Right renal pelvis (tissue), 4 donors: ENCODE results near the gene FIBP. TPM values are rescaled to one million over a fixed set of nuclear protein-coding genes. Genes with fewer than 3 reads are reported as not detected.

Experiments used
- DNase-seq, 4 donors: peaks; one replicate each; pipeline ENCODE4 v3.0.0-alpha.2; 2013; ENCODE audit warnings: low read depth in 4 of 4, low spot score in 3 of 4, missing footprints in 1 of 4
- polyA plus RNA-seq, 4 donors: library from polyadenylated mRNA; unstranded; fragments of 120-200 nt; gene quantifications; one replicate each; pipeline ENCODE4 v1.2.1, GENCODE V29; 2013; ENCODE audit not compliant: insufficient read length in 4 of 4

Gene FIBP
- polyA plus RNA-seq, 4 donors: 90.9 to 107 (median 100) TPM

DNA sequence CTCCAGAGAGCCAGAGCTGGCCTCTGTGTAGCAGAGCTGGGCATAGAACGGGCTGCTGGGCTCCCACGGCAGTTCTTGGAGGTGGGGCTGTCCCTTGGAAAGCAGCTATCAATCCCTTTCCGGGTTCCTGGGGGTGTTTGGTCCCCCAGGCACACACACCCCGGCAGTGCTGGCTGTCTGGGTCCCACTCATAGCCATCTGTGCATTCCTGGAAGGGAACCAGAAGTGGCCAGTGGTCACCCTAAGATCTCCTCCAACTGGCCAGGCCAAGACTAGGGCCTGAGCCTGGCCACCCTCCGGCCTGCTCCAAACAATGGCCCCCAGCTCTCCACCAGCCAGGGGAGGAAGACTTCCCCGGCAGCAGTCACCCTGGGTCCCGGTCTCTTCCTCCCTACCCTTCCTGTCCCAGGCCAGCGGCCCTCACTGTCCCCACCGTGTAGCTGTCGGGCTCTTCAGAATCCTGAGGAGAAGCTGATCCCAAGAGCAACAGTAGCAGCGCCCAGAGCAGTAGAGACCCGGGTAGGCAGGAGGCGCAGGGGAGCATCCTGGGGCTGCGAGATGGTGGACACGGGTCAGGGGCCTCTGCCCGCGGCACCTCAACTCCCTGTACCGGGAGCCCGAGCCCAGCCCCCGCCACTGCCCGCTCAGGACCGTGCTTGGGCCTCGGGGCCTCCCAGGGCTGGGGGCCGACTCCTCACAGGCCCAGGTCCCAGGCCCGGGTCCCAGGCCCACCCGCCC, 16.3 kb downstream of the FIBP start:
- no peak for DNase-seq

DNA sequence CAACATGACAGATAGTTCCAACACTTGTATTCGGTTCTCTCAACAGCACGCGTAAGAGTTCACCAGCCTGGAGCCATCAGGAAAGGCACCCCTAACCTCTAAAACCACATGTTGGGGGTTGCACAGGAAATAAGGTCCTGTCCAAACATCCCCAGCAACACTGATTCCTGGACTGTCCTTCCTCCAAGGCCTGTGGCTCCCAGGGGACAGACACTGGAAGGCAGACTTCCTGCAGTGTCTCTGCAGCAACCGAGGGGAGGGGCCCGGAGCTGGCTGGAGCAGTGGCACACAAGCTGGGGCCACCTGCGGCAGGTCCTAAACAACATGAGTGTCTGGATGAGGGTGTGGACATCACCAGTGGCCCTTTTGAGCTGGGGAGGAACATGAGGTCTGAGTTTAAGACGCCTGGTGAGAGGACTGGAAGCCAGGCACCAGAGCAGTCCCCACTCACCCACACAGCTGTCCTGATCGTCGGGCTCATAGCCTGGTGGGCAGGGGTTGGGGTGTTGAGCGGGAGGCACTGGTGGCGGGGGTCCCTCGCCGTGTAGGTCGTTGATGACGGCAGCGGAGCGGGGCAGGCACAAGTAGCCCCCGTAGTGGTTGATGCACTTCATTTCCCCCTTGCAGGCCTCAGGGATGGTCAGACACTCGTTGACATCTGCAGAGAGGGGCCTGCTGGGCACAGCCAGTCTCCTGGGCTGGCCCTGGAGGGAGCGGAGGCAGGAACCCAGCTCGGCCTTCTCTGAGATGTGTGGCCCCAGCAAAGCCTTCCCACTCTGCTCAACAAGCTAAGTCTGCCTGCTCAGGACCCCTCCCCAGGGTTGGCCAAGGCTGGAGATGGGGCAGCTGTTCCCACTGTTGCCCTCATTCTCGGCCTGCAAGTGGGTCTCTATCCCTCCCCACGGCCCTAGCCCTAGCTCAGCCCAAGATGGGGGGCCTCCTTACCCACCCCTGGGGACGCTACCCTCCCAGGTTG, 17.3 kb downstream of the FIBP start:
- no peak for DNase-seq

DNA sequence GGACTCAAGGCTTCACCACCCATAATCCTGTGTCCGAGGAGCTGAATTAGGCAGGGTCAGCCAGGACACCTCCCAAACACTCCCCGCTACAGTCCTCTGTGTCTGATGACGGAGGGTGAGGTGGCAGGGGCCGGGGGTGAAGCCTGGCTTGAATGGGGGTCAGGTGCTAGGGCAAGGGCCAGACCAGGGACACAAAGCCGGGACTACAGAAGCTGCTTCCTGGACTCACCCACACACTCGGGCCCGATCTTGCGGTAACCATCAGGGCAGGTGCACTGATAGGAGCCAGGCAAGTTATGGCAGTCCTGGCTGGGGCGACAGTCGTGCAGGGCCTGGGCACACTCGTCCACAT, 18.0 kb downstream of the FIBP start:
- DNase-seq: no peak

DNA sequence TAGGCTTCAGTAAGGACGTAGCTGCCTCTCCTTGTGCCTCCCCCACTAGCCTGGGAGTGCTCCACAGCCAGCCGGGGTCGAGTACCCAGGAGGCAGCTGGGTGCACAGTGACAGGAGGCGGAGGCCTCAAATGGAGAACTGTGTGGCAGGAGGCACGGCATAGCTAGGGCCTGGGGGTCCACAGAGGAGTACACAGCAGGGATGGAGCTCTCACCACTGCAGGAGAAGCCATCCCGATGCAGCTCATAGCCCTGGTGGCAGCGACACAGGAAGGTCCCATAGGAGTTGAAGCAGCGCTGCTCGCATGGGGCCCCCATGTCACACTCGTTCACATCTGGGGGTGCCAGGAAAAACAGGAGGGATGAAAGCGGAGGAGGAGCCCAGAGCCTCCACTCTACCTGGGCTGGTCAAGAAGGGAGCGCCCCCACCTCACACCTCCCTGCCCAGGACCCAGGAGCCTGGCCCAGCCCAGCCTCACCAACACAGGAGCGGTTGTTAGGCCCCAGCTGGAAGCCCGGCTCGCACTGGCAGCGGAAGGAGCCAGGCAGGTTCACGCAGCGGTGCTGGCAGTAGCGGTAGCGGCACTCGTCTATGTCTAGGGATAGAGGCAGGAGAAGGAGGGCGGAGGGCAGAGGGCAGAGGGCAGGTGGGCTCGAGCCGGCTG, 18.5 kb downstream of the FIBP start:
- DNase-seq: no peak

DNA sequence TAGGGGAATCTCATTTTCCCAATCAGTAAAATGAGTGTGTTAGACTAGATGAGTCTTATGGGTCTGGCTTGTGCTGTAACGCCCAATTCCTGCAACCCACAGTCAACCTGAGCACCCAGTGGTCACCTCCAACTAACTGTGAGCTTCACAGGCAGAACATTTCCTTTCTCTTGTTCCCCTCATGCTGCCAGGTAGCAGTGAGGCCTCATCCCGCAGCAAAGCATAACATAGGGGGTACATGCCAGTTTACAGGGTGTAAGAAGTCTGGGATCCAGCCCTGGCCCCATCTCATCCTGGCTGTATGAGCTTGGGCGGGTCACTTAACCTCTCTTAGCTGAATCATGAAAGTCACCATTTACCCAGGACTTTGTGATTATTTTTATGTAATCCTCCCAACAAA, 19.4 kb downstream of the FIBP start:
- no peak for DNase-seq

DNA sequence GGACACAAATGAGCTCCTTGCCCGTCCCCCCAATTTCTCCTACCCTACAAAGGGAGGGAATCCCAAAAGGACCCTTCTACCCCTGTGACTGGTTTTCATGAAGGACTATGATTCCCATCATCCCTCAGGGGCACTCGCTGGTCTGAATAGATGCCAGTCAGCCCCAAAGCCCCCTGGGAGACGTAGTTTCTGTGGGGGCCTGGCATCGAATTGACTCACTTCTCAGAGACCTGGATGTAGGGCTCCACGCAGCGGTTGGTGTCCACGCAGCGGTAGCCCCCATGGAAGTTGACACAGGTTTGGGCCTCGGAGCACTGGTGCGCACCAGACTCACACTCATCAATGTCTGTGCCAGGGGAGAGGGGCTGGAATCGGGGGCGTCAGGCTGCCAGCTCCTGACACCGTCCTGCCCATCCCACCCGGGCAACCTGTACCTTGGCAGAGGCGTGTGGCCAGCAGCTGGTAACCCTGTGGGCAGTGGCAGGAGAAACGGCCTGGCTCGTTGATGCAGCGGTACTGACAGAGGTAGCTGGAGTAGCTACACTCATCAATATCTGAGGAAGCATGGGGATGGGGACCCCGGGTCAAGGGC, 20.1 kb downstream of the FIBP start:
- DNase-seq: no peak

DNA sequence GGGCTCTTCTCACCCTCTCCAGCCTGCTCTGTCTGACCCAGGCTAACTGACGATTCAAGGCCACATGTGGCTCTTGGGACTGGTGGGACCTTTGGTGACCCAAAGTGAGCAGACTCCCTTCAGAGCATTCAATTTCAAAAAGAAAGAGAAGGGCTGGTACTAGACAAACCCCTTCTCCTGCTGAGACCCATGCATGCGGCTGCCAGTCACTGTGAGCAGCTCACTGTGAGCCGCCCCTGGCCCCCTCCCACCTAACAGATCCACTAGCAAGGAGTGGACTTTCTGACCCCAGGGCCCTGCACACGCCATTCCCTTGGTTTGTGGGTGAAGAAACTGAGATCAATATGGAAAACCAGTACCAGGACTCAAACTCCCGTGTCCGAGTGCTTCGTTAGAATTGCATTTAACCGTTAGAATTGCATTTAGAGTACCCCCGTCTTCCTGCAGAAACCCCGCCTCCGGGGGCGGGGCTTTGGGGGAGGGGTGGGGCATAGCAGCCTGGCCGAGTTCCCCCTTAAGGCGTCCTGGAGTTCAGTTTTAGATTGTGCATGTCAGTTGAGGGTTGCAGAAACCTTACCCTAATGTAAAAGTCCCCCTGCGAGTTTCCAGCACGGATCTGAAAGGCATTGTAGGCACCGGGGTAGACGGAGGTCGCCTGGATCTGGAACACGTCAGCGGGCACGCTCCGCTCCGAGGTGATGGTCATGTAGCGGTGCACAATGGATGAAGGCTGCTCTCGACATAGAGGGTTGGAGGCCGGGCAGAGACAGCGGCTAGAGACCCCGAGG, 20.8 kb downstream of the FIBP start:
- DNase-seq: no peak

DNA sequence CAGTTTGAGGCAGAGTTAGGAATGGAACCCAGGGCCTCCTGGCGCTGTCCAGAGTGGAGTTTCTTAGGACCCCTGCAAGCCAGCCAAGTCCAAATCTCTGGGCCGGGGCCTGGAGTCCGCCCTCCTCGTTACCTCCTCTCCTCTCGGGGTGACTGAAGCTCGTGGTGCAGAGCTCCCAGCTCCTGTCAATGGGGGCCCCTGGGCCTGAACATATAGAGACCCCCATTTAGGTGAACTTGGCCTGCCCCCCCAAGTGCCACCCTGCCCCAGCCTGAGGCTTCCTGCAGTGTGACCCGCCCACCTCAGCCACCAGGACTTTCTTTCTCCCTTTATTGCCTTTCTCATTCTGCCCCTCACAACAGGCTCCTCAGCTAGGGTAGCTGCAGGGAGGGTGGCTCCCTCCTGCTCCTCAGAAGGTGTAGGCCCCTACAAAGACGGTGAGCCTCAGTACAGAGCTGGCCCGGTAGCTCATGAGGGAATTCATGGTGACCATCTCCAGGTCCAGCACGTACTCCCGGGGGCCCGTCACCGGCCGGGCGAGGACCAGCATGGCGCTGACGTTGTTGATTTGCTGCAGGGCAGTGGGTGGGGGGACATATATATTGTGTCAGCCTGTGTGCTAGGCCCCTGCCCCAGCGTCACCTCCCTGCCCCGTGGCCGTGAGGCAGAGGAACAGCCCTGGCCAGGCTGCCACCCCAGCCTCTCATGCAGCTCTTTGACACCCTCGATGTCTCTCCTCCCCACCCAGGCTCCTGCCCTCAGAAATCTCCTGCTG, 21.6 kb downstream of the FIBP start:
- DNase-seq: no peak

DNA sequence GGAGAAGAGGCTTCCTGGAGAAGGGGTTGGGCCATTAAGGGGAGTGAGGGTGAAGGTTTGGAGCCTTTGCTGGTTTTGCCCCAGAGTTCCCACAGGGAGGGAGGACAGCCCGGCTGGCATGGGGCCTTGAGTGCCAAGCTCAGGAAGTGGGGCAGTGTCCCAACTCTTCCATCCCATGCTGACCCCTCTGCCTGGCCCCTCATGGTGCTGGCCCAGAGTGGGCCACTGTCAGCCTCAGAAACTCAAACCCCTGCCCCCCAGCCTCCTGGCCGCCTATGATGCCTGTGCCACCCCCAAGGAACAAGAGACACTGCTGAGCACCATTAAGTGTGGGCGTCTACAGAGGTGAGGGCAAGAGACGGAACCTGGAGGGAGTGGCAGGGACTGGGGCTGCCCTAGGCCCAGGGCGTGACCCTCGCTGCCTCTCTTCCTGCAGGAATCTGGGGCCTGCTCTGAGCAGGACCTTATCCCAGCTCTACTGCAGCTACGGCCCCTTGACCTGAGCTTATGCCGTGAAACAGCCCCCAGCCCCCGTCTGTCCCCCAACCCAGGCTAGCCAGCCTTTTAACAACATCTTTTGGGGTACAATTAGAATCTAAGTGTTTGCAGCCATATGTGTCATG, 22.6 kb downstream of the FIBP start:
- DNase-seq: no peak

DNA sequence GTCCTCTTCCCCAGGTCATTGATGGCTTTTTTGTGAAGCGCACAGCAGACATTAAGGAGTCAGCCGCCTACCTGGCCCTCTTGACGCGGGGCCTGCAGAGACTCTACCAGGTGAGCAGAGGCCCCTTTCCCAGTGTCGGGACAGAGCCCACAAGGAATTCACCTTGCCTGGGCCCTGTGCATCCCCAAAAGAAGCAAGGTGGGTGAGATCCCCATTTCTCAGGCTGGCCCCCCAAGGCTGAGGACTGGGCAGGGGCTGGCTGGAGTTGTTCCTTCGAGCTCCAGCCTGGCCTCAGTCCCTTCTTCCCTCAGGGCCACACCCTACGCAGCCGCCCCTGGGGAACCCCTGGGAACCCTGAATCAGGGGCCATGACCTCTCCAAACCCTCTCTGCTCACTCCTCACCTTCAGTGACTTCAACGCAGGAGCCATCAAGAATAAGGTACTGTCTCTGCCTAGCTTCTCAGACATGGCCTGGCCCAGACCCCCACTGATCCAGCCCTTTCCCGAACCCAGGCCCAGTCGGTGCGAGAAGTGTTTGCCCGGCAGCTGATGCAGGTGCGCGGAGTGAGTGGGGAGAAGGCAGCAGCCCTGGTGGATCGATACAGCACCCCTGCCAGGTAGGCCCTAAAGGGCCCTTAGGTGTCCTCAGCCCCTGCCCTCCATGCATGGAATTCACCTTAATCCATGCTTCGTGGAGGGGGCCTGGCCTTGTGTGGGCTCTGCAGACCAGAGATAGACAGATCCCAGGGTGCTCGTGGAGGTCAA, 23.4 kb downstream of the FIBP start:
- DNase-seq: no peak

DNA sequence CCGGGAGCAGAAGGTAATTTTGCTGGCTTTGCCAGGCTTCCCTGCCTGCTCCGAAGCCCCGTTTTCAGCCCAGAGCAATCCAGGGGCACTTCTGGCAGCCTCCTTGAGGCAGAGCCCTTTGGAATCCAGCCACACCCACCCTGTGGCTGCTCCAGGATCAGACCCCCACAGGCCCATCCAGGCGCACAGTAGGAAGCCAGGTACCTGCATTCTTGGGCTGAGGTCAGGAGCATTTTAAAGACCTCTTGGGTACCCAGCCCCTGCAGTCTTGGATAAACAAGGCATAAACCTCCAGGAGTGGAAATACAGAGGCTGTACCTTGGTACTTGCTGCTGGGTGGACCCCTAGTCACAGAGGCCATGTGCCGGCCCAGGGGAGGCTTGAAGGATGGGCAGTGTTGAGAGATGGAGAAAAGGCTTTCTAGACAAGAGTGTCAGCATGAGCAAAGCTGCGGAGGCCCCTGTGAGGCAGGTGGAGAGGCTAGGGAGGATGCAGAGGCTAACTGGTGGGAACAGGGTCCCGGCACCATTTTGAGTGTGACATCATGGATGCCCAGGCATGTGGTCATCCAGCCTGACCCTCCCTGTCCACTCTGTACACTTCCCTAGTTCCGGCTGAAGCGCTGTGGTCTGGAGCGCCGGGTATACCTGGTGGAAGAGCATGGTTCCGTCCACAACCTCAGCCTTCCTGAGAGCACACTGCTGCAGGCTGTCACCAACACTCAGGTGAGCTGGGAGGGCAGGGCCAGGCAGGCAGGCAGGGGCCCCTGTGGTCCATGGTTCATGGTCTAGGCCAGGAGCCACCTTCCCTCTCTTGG, 24.2 kb downstream of the FIBP start:
- no peak for DNase-seq

DNA sequence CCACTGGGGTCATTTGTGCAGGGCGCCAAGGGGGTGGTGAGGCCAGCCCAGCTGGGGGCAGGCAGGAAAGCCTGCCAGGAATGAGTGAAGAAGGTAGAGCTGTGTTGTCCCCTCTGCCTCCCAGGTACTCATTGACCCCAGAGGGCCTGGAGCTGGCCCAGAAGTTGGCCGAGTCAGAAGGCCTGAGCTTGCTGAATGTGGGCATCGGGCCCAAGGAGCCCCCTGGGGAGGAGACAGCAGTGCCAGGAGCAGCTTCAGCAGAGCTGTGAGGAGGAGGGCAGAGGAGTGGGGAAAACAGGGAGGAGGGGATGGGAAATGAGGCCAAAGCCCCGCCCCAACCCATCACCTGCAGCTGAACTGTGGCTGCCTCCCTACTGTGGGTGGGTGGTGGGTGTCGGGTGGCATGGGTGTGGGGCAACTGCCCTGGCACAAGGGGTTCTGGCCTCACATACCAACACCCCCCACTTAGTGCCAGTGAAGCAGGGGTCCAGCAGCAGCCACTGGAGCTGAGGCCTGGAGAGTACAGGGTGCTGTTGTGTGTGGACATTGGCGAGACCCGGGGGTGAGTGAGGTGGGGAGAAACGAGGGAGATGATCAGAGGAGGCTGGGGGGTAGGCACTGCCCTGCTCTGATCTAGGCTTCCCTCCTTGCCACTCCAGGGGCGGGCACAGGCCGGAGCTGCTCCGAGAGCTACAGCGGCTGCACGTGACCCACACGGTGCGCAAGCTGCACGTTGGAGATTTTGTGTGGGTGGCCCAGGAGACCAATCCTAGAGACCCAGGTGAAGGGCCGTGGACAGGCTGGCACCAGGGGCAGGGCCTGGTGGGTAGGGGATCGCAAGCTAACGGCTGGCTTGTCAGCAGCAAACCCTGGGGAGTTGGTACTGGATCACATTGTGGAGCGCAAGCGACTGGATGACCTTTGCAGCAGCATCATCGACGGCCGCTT, 25.1 kb downstream of the FIBP start:
- no peak for DNase-seq

DNA sequence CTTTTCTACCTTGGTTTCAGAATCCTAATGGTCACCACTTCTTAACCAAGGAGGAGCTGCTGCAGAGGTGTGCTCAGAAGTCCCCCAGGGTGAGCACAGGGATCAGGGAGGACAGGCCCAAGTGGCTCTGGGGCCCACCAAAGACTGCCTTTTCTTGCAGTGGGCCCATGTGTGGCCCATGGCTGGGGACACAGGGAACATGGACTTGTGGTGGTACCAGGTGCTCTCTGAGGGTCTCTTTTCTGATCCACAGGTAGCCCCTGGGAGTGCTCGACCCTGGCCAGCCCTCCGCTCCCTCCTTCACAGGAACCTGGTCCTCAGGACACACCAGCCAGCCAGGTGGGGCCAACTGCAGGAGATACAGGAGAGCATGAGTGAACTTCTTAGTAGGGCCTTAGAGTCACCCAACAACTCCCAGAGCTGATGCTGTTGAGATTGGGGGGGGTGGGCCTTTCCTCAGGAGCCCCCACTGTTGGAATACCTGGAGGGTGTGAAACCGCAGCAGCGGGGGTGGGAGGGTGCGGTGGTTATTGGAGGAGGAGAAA, 26.0 kb downstream of the FIBP start:
- no peak for DNase-seq

DNA sequence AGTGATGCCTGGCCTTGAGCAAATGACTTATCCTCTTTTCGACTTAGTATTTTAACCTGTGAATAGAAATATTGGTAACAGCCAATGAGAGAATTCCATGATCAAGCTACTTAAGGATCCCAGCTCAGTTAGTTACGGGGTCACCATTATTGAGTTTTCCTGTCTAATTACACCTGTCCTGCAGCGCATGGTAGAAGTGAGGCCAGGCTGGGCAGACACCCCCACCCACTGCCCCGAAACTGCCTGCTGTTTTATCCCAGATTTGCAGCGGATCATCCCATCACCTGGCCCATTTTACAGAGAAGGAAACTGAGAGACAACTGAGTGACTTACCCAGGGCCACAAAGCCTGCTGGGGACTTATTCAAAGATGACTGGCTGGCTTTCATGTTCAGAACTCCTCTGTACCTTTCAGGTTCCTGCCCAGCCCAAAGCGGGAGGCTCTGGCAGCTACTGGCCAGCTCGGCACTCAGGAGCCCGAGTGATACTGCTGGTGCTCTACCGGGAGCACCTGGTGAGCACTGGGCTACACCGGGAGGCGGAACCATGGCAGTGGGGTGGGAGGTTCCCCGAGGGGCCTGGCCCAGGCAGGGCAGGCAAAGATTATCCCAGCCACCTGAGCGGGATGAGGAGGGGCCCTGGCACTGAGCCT, 26.6 kb downstream of the FIBP start:
- DNase-seq: no peak

DNA sequence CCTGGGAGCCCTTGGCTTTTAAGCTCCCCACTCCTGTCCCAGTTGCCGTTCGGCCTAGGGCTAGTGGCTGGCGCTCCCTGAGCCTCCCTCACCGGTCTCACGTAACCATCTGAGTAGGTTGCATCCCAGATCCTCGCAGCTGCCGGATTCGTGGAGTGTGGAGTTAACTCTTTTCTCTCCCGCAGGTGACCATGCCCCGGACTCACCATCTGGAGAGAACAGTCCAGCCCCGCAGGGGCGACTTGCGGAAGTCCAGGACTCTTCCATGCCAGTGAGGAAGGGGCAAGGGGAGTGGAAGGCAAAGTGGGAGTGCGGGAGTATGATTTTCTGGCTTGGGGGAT, 27.1 kb downstream of the FIBP start:
- no peak for DNase-seq
